CD4-positive, alpha-beta T cell (primary cell): ENCODE results near the gene CLSTN2. TPM values are rescaled to one million over a fixed set of nuclear protein-coding genes. Genes with fewer than 3 reads are reported as not detected.

ENCODE experiments used
- ATAC-seq: fragments of 200-7000 bp; cut with Tn5 transposase; one replicate; pipeline ENCODE4 v1.10.0; 2022; ENCODE audit warnings: mild to moderate bottlenecking; ENCODE audit not compliant: poor library complexity
- CTCF ChIA-PET: fragments of 350-600 bp; sonication (Branson Sonifier 250); formaldehyde crosslinking; loops from one replicate; lab custom pipeline; 2021; ENCODE audit warnings: antibody characterized with exemption, inconsistent platforms; lab: Charles Lee
- POLR2A ChIA-PET: fragments of 350-600 bp; sonication (Branson Sonifier 250); formaldehyde crosslinking; loops from one replicate; lab custom pipeline; 2021; ENCODE audit warnings: antibody characterized with exemption, inconsistent platforms; lab: Charles Lee
- DNase-seq, 14 experiments: peaks; one replicate each; pipeline ENCODE4 v3.0.0-alpha.2; 2013 to 2020; ENCODE audit warnings: mixed read lengths in 2 of 14
- H3K27ac ChIP-seq, 2 donors: one replicate each; pipeline versions ENCODE4 v1.5.1 to v1.7.0; 2013; ENCODE audit warnings: low read length in 2 of 2, low read depth in 1 of 2, mild to moderate bottlenecking in 1 of 2
- H3K27me3 ChIP-seq, 2 experiments: 1 replicate in 1 of 2; 2 replicates in 1 of 2; pipeline versions ENCODE4 v1.6.1 to v1.7.0; 2013; ENCODE audit warnings: low read length in 2 of 2, control low read depth in 1 of 2, mild to moderate bottlenecking in 1 of 2, moderate library complexity in 1 of 2; ENCODE audit not compliant: insufficient read depth in 2 of 2, control insufficient read depth in 1 of 2
- H3K36me3 ChIP-seq: one replicate; pipeline ENCODE4 v1.6.1; 2013; ENCODE audit warnings: low read length, control low read depth; ENCODE audit not compliant: insufficient read depth
- H3K4me1 ChIP-seq: one replicate; pipeline ENCODE4 v1.6.1; 2013; ENCODE audit warnings: low read length, control low read depth; ENCODE audit not compliant: insufficient read depth
- H3K4me3 ChIP-seq: one replicate; pipeline ENCODE4 v1.5.1; 2013; ENCODE audit warnings: mild to moderate bottlenecking, low read length, moderate library complexity
- H3K9me3 ChIP-seq, 2 experiments: 1 replicate in 1 of 2; 2 replicates in 1 of 2; pipeline versions ENCODE4 v1.6.1 to v1.7.0; 2013; ENCODE audit warnings: low read length in 2 of 2, mild to moderate bottlenecking in 2 of 2, control low read depth in 1 of 2, moderate library complexity in 1 of 2; ENCODE audit not compliant: control insufficient read depth in 1 of 2, insufficient read depth in 1 of 2
- H3K27ac Mint-ChIP-seq: one replicate; pipeline ENCODE4 v1.8.0; 2020; ENCODE audit warnings: mixed read lengths
- H3K27me3 Mint-ChIP-seq: one replicate; pipeline ENCODE4 v1.8.0; 2021; ENCODE audit warnings: mixed read lengths
- H3K36me3 Mint-ChIP-seq: one replicate; pipeline ENCODE4 v1.8.0; 2021; ENCODE audit warnings: low read depth, mixed read lengths
- H3K4me1 Mint-ChIP-seq: one replicate; pipeline ENCODE4 v1.8.0; 2021; ENCODE audit warnings: low read depth, mixed read lengths
- H3K4me3 Mint-ChIP-seq: one replicate; pipeline ENCODE4 v1.8.0; 2020; ENCODE audit warnings: mild to moderate bottlenecking, mixed read lengths
- H3K9me3 Mint-ChIP-seq: one replicate; pipeline ENCODE4 v1.8.0; 2020; ENCODE audit warnings: mixed read lengths
- CTCF ChIP-seq: fragments of 200-600 bp; IDR thresholded peaks from one replicate; pipeline ENCODE4 v1.8.0; 2022; ENCODE audit warnings: antibody characterized with exemption, mild to moderate bottlenecking
- intact Hi-C, 2 experiments: fragments of 100-400 bp; cut with DNase I in 1 of 2; cut with micrococcal nuclease in 1 of 2; formaldehyde crosslinking; loops; one replicate each; pipeline versions ENCODE4 v1.15.1 to v1.9.0; 2023 to 2025; cut with DNase I, micrococcal nuclease
- total RNA-seq, 174 experiments: library from RNA in 2 of 174; stranded (reverse) in 2 of 174; gene quantifications; one replicate each; pipeline ENCODE4 v1.2.3 and lab custom pipeline; 2021 to 2026

The CLSTN2 gene
- total RNA-seq, 2 experiments from 2014 or later = not detected

DNA sequence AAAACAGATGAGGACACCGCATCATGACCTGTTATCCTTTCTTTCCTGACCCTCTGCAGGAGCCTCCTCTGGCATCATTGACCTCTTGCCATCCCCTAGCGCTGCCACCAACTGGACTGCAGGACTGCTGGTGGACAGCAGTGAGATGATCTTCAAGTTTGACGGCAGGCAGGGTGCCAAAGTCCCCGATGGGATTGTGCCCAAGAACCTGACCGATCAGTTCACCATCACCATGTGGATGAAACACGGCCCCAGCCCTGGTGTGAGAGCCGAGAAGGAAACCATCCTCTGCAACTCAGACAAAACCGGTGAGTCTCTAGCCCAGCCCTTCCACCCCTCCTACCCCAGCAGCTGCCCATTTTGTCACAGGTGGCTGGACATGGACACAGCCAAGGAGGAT, 524.5 kb downstream of the CLSTN2 start:
- Histone ChIP-seq H3K9me3 (no peaks in the 10 kb centered on the region), H3K4me3 (no peak overlapping the region), H3K36me3 (no peaks in the 10 kb centered on the region), H3K27me3 (peaks cover 0 to 2% of the 10 kb centered on the region in 2 experiments), H3K27ac (no peak overlapping the region), H3K4me1 (no peaks in the 10 kb centered on the region)
- intact Hi-C loops = no loop called here
- Mint-ChIP-seq H3K27ac (no peak overlapping the region), H3K9me3 (no peaks in the 10 kb centered on the region), H3K36me3 (no peaks in the 10 kb centered on the region), H3K4me1 (no peaks in the 10 kb centered on the region), H3K27me3 (peaks cover 5% of the 10 kb centered on the region), H3K4me3 (no peak overlapping the region)
- ATAC-seq (no peak), DNase-seq (no peak)
- CTCF ChIA-PET = no interaction called here
- POLR2A ChIA-PET = no interaction called here
- TF ChIP-seq CTCF = no peak

- TF ChIP-seq CTCF = no peak
- ATAC-seq (no peak), DNase-seq (no peak)
- no peaks in the 10 kb centered on the region for H3K4me1 Mint-ChIP-seq
- H3K27ac Mint-ChIP-seq = no peak overlapping the region
- Histone ChIP-seq H3K4me1 (no peaks in the 10 kb centered on the region), H3K27me3 (peaks cover 0 to 2% of the 10 kb centered on the region in 2 experiments), H3K9me3 (no peaks in the 10 kb centered on the region), H3K36me3 (no peaks in the 10 kb centered on the region), H3K4me3 (no peak overlapping the region), H3K27ac (no peak overlapping the region)
- ChIA-PET CTCF (no interaction called here), POLR2A (no interaction called here)
- intact Hi-C loops = no loop called here
- no peaks in the 10 kb centered on the region for H3K9me3 Mint-ChIP-seq
- no peak overlapping the region for H3K4me3 Mint-ChIP-seq
- H3K36me3 Mint-ChIP-seq = no peaks in the 10 kb centered on the region
- H3K27me3 Mint-ChIP-seq = peaks cover 5% of the 10 kb centered on the region
Measured at GRCh38 chr3:140461250-140461649, 526.3 kb downstream of the CLSTN2 start.

DNA sequence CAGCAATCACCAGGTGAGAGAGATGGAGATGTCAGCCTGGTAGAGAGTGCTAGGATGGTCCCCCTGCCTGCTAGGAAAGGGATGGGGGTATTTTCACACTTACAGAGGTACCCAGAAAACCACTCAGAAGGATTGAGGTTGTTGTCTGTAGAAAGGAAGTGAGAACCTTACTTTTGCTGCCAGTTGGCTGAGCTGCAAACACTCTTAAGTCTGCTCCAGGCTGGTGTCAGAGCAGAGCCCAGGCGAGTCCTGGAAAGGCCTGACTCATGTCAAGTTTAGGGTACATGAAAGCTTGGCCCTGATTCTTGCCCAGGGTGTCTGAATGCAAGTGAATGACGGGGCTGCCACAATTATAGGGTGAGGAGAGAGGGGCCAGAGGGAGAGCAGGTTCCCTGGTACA, 528.4 kb downstream of the CLSTN2 start:
- ChIA-PET POLR2A (no interaction called here), CTCF (no interaction called here)
- Mint-ChIP-seq H3K36me3 (no peaks in the 10 kb centered on the region), H3K4me1 (no peaks in the 10 kb centered on the region), H3K27me3 (peaks cover 5% of the 10 kb centered on the region), H3K9me3 (no peaks in the 10 kb centered on the region), H3K27ac (no peak overlapping the region), H3K4me3 (no peak overlapping the region)
- Histone ChIP-seq H3K27me3 (peaks cover 0 to 6% of the 10 kb centered on the region in 2 experiments), H3K27ac (no peak overlapping the region), H3K36me3 (no peaks in the 10 kb centered on the region), H3K4me3 (no peak overlapping the region), H3K9me3 (no peaks in the 10 kb centered on the region), H3K4me1 (no peaks in the 10 kb centered on the region)
- DNase-seq (no peak), ATAC-seq (no peak)
- intact Hi-C loops = no loop called here
- TF ChIP-seq CTCF = no peak
